ENCODE results near the gene UCMA.
"Not testable (repeated sequence)": the region's sequence is repeated elsewhere in the genome, so short reads cannot be mapped to it uniquely, and the experiment has no call there.

The UCMA gene, protein sequence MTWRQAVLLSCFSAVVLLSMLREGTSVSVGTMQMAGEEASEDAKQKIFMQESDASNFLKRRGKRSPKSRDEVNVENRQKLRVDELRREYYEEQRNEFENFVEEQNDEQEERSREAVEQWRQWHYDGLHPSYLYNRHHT

DNA sequence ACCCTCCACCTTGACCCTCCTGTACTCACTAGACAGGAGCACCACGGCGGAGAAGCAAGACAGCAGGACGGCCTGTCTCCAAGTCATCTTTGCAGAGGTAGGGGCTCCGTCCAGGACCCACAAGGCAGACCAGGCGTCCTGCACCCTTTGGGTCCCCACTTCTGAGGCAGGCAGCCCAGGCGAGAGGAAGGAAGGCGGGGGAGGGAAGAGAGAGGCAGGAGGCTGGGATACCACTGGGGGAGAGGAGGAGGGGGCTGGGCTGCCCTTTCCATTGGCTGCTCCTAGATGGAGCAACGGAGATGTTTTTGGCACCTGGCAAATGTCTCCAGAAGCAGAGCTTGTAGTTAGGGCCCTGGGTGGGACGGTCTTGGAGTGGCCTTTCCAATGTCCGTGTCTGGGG is at the start of gene UCMA:
UCMA (minus strand) TSS at position 203 of the 400 bp plus-strand sequence; CDS start at position 87, 116 bp downstream.
- DNase-seq: no peak

DNA sequence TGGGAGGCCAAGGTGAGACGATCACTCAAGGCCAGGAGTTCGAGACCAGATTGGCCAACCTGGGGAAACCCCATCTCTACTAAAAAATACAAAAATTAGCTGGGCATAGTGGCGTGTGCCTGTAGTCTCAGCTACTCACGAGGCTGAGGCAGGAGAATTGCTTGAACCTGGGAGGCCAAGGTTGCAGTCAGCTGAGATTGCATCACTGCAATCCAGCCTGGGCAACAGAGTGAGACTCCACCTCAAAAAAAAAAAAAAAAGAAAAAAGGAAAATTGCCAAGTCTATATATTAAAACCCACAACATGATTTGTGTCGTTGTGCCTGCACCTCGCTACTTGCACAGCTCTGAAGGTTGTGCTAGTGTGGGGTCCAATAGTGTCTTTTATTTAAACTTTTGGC is 48.2 kb upstream of the UCMA start:
- not testable (repeated sequence) for DNase-seq

DNA sequence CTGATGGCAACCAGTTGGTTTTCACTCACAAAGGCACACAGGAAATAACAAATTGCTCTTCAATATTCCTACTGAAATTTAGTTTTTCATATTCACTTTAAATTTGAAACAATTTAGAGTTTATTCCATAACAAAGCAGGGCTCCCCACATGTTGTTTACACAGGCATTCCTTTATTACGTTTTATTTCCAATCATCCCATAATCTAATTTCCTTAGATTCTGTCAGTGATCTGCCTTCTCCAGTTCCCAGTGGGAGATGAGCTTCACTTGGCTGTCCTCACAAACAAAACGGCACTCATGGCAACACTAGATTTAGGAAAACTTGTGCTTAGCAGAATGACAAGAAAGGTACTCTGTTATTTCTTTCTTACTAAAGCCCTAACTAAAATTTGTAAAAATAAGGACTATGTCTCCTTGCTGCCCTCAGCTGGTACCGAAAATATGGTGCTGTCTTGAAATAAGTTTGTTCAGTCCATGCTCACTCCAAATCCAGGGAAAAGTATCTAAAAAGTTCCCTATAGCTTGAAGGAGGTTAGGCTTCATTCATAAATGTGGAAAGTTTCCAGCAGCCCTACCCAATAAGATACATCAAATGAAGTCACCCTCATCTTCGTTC is 42.7 kb upstream of the UCMA start:
- no peak for DNase-seq

DNA sequence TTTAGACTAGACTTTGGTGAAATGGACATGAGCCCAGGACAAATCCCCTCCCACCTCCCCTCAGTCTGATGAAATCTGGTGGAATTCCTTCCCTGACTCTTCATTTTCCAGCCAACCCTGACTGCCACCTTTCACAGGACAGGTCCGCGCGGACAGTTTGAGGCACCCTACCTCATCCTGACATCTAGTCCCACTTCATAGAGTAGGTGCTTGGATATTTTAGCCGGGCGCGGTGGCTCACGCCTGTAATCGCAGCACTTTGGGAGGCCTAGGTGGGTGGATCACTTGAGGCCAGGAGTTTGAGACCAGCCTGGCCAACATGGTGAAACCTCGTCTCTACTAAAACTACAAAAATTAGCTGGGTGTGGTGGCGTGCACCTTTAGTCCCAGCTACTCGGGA is 42.0 kb upstream of the UCMA start:
- DNase-seq: not testable (repeated sequence)

DNA sequence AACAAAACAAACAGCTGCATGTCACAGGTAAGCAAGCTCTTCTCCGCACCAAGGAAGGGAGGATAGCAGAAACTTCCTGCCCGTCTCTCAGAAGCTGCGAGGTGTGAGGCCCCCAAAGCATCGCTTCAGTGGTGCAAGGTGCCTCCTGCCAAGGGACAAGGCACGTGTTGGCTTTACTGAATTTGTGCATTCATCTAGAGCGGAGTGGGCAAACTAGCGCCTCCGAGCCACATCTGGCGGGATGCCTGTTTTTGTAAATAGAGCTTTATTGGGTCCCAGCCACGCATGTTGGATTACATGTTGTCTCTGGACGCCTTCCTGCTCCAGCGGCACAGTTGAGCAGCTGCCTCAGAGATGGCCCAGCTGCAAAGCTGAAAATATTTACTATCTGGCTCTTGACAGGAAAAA is 38.0 kb upstream of the UCMA start:
- no peak for DNase-seq

DNA sequence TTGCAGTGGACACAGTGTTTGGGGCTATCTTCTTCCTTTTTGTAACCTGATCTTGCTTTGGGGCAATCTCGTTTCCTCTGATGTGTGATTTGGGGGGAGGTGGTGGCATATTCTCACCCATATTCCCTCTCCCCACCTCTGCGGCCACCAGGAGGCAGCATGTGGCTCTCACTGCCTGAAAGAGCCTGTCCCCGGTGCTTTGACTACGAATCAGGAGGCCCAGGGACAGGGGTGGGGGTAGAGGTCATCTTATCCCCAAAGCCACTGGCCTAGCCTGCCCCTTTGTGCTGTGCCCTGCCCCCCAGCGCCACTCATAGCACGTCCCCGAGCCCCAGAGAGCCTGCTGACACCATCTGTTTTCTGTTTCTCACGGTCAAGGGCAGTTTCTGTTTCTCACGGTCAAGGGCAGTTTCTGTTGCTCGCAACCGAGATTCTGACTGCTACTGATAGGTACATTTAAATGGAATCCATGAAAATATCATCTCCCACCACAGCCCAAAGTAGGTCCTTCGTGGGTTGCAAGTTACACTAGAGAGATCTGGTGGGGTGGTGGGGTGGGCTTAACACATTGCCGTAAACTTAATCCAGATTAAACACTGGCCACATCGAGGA is 37.5 kb upstream of the UCMA start:
- DNase-seq: peak; percentile 38 to 54

DNA sequence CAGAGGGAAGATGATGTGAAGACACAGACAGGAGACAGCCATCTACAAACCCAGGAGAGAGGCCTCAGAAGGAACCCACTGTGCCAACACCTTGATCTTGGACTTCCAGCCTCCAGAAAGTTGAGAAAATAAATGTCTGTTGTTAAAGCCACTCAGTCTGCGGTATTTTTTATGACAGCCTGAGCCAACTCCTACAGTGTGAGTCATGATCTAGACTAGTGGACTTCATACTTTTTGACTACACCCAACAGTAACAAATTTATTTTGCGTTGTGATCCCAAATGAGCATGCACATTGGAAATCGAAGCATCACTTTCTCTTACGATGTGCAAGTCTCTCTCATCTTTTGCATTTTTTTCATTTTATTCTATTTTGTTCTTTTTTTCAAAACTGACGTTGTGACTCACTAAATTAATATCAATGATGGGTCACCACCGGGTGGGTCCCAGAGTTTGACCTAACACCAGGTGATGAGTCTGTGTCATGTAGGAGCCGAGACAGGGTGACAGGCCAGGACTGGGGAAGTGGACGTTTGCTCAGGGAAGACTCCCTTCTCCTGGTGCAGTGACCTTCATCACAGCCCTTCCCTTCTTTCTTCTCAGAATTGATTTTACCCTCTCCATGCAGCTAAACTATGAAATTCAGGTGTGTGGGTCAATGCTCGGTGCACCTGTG is 36.8 kb upstream of the UCMA start:
- DNase-seq: no peak

DNA sequence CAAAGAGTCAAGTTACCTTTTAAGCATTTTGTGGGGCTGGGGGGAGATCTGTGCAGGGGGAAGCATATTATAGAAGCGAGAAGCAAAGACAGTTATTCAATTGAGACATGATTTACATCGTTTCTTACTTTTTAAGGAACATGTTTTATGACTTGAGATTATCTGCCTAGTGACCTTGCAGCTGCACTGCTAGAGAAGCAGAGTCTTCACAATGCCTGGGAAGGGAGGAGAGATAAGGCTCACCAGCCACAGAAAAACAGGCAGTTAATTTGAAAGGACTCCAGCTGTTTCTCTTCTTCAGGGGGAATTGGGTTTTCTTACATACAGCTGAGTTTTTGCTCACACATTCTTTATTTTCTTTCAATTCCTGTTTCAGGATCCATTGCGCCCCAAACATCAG is 34.7 kb upstream of the UCMA start:
- DNase-seq: no peak

DNA sequence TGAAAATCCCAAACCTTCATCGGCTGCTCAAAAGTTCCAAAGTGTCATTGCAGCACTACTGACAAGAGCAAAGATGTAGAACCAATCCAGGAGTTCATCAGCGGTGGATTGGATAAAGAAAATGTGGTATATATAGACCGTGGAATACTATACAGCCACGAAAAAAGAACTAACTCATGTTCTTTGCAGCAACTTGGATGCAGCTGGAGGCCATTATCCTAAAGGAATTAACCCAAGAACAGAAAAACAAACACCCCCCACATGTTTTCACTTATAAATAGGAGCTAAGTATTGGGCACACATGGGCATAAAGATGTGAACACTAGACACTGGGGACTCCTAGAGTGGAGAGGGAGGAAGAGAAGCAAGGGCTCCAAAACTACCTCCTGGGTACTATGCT is 34.1 kb upstream of the UCMA start:
- DNase-seq: no peak

DNA sequence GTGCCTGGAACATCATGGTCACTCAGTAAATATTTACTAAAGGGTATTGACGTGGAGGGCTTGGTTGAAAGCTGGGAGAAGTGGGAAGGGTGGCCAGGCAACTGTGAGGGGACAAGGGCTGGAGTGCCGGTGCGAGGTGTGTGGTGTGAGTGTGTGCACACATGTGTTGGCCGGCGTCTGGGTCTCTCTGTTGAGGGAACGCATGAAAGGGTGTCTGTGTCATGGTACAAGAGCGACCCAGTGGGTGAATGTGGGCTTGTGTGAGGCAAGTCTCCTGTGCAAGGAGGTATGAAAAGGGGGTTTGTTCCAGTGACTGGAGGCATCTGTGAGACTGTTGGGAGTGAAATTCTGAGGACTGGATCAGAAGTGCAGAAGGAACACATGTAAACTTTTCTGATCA is 29.4 kb upstream of the UCMA start:
- DNase-seq: no peak

DNA sequence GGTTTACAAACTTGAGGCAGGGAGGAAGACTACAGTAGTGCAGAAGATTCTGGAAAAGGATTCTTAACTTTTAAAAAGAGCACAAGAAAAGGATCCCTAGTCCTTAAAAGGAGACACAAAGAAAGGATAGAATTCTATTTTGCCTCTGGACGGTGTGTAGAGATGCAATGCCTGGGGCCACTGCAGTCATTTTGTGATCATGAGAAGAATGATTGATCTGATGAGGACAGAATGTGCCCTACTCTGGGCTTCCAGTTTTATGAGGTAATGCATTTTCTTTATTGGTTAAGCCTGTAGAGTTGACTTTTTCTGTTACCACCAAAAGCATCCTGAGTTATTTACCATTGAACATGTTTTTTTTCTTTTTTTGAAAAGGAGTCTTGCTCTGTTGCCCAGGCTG is 28.3 kb upstream of the UCMA start:
- DNase-seq: no peak

DNA sequence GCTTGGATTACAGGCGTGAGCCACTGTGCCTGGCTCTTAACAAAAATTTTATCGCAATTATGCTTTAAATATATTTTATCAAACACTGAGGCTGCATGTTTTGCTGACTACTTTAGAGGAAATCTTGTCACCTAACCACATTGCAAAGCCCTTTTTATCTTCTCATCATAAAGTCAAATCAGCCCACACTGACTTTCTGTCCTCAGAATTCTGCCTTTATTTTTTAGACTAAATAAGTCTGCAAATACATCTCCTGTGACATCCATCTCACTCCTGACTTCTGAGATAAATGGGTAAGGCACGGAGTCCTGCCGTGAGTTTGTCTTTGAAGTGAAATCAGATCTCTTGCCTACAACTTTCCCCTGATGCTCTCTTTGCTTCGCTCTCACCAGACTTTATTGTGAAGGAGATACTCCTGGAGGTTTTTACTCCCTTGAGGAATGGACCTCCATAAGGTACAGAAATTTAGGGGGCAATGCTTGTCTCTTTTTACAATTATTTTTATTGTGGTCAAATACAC is 23.5 kb upstream of the UCMA start:
- DNase-seq: no peak

DNA sequence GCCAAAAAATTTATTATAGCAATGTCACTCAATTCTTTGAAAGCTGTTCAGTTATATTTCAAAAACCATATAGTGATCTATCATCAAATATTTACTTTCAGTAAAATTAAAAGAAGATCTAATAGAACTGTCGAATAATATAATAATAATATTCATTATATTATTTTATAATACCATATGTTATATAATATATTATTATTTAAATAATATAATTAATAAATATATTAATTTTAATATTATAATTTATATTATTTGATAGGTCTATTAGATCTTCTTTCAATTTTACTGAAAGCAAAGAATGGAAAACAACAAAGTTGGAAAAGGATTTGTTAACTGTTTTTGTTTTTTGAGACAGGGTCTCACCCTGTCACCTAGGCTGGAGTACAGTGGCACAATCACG is 22.5 kb upstream of the UCMA start:
- no peak for DNase-seq

DNA sequence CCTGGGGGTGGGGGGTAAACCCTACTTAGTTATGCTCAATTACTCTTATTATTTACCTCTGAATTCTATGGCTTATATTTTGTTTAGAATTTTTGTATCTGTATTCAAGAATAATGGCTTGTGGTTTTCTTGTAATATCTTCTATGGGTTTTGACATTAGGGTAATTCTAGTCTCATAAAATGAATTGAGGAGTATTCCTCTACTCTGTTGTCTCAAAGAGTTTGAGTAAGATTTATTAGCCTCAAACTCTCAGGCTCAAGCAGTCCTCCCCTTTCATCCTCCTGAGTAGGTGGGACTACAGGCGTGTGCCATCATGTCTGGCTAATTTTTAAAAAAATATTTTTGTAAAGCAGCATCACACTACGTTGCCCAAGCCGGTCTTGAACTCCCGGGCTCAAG is 19.6 kb upstream of the UCMA start:
- no peak for DNase-seq

DNA sequence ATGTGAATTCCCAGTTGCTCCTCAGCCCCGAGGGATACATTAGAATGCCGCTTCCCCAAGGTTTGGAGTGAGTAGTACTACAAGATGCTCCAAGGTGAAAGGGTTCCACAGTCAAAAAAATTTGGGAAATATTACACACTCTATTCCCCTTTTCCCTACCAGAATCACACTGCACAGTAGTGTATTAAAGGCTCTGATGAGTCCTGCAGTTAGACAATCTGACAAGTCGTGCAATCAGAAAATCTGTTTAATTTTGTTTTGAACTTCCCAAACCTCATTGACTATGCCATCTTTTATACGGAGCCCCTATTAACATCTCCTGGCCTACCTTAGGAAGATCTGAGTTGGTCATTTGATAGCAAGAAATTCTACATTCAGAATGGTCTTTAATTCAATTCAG is 13.6 kb upstream of the UCMA start:
- DNase-seq: no peak

DNA sequence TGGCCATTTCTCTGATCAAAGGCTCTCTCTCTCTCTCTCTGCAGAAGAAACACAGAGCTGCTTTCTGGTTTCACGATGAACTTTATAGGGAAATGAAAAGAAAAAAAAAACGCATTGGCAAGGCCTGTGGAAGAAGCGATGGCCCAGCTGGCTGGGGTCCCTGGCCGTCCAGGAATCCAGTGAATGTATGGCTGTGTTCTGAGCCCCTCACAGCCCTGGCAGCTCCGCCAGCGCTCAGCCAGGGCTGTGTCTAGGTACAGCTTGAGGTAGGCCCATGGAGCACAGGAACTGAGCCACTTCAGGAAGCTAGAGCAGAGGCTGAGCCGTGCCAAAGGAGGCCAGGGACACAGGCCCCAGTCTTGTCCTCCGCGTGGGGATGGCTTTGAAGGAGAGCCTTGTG is 13.1 kb upstream of the UCMA start:
- DNase-seq: no peak

DNA sequence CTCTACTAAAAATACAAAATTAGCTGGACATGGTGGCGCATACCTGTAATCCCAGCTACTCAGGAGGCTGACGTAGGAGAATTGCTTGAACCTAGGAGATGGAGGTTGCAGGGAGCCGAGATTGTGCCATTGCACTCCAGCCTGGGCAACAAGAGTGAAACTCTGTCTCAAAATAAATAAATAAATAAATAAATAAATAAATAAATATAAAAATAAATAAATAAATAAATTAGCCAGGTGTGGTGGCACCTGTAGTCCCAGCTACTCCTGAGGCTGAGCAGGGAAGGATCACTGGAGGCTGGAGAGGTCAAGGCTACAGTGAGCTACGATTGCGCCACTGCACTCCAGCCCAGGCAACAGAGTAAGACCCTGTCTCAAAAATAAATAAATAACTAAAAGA is 8.1 kb upstream of the UCMA start:
- not testable (repeated sequence) for DNase-seq

DNA sequence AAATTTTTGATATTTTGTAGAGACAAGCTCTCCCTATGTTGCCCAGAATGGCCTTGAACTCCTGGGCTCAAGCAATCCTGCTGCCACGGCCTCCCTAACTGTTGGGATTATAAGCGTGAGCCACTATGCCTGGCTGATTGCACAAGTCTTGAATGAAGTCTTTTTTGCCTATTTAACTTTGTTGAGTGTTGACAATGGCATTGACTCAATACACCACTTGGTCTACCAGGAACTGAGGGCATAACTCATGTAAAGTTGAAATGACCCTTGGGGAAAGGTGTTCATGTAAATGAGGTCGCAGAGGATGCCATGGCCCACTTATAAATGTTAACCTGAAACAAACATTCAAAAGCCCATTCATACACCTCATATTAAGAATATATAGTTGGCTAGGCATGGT is 7.4 kb upstream of the UCMA start:
- DNase-seq: no peak

DNA sequence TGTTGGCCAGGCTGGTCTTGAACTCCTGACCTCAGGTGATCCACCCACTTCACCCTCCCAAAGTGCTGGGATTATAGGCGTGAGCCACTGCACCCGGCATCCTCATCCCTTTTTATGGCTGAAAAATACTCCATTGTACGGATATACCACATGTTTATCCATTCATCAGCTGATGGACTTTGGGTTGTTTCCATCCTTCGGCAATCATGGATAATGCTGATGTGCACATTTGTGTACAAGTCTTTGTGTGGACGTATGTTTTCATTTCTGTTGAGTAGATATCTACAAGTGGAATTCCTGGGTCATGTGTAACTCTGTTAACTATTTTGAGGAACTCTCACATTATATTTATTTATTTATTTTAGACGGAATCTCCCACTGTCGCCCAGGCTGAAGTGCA is 5.7 kb upstream of the UCMA start:
- DNase-seq: no peak

DNA sequence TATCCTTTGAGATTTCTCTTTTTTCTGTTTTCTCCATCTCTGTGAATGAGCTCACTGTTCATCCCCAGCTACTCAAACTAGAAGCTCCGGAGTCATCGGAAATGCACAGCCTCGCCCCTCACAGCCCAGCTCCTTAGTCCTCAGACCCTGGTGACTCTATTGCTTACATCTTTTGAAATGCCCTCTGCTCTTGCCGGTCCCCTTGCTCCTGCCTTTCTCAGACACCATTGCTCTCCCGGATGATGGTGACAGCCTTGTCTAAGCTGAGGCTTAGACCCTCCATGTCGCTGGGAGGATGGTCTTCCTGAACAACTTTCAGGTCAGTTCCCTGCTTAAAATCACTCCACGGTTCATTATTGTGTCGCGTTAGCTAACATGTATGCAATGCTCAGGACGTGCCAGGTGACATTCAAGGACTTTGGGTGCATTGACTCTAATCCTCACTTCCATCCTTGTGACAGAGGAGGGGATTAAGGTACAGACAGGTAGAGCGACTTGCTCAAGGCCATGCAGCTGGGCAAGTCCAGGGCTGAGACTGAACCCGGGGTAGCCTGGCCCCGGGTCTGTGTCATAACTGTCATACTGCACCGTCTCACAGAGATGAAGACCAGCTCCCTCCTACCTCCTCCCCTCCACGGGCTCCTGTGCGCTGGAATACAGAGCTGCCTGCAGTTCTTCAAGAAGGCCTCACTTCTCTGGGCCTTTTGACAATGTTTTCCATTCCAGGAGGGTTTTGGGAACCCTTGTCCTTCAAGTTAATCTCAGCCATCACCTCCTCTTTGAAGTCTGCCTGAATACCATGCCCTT is 4.3 kb upstream of the UCMA start:
- DNase-seq: no peak

DNA sequence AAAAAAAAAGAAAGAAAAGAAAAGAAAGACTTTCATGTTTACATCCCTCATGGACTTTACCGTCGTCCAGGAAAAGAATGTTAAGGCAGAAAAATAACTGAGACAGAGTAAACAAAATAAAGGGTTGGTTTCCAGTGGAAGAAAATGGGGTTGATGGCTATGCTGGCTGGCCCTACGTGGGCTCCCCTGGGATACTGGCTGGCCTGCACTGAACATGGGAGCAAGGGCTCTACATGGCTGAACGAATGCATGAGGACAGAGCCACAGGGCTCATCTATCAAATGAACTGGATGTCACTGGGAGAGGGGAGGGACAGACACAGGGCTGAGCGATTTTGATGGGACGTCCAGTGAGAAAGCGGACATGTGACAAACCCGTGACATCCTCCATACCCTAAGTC is 2.5 kb upstream of the UCMA start:
- no peak for DNase-seq

DNA sequence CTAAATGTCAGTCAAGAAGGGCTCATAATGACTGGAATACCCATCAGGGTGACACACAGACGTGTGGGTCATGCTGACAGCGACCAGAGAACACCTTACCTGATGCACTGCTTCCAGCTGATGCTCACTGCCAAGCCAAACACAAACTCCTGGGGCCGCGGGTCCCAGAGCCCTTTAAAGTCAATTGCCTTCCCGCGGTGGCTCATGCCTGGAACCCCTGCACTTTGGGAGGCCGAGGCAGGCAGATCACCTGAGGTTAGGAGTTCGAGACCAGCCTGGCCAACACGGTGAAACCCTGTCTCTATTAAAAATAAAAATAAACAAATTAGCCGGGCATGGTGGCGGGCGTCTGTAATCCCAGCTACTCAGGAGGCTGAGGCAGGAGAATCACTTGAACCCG is 562 bp upstream of the UCMA start:
- DNase-seq: not testable (repeated sequence)

DNA sequence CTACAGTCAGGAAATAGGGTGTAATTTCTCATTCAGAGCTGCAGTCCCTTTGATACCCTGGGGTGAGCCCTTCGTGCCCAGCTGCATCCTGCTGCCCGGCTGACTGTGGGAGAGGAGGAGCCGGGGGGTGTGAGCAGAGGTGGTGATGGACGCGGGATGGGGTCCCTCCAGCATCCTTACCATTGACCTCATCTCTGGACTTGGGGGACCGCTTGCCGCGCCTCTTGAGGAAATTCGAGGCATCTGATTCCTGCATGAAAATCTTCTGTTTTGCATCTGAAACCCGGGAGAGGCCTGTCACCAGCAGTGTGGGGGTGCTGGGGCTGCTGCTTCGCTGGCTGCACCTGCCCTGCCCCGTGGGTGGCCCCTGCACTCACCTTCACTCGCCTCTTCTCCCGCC is 816 bp downstream of the UCMA start:
- DNase-seq: no peak

All from stimulated activated CD4-positive, alpha-beta T cell treated with anti-CD3 and anti-CD28 coated beads, Interleukin-2, amount 100 ng/mL, for 24 hours (primary cell).